CD4-positive, alpha-beta T cell treated with Interleukin-10 for 1 hour (primary cell): ENCODE data around the gene GRB14.
"Not testable (repeated sequence)": the region's sequence is repeated elsewhere in the genome, so short reads cannot be mapped to it uniquely, and the experiment has no call there.

Experiments
- DNase-seq: peaks from one replicate; pipeline ENCODE4 v3.0.0-alpha.2; 2020

GRB14 gene

GRCh38 chr2:164479460-164479859, 141.8 kb downstream of the GRB14 start:
- no peak for DNase-seq

DNA sequence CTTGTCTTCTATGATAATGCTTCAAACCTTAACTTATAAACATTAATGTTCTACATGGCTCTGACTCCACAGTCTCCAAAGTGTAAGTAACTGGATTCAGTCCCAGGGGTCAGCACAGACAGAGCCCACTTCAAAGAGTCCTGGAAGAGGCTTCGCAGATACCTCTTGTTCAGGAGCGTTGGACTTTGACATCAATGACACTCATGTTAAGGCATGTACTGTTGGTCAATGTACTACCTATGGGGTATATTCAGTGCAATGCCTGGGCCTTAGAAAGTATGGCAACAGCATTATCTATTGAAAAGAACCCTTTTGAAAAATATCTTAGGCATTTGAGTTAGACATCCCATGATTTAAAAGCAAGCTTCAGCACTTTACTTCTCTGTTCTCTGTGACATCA, 143.1 kb downstream of the GRB14 start:
- DNase-seq: no peak

DNA sequence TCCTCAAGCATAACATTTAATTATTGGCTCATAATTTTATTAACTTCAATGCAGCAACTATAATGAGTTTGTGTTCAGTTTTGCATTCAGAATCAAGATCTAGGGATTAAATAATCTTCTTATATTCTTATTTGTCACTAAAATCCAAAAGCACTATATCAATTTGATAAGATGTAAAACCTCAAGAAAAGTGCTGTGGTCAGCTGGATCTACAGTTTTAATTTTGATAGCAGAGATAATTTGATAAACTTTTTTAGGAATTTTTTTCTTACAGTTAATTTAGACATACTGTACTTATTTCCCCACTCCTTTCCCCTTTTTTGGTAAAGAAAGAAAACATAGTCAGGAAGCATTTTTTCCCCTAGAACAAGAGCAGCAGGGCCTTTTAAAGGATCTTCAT, 146.4 kb downstream of the GRB14 start:
- no peak for DNase-seq

DNA sequence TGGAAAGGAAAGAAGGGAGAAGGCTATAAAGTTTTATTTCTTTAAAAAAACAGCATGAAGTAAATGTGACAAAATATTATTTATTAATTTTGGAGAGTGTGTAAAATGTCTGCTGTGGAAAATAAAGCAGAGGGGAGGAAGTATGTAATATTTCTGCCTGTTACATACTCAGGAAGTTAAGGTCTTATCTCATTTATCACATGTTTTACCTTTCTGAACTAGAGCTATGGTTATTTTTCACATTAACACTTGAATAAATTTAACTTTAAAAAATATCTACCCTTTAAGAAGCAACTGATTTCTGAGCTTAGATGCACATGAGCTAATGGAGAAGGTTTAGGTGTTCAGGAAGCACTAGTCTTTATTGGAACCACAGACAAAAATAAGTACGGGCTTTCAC, 148.3 kb downstream of the GRB14 start:
- DNase-seq: no peak

DNA sequence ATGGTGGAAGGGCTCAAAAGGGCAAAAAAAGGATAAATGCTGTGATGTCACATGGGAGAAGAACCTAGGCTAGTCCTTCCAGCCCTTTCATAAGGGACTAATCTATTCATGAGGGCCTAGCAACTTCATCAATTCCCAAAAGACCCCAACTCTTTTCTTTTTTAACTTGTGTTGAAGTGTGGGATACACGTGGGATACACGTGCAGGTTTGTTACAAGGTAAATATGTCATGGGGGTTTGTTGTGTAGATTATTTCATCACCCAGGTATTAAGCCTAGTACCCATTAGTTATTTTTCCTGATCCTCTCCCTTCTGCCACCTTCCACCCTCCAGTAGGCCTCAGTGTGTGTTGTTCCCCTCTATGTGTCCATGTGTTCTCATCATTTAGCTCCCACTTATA, 156.2 kb downstream of the GRB14 start:
- DNase-seq: not testable (repeated sequence)

GRCh38 chr2:164464376-164464775, 156.9 kb downstream of the GRB14 start:
- DNase-seq: no peak

GRCh38 chr2:164458792-164459191, 162.5 kb downstream of the GRB14 start:
- no peak for DNase-seq

DNA sequence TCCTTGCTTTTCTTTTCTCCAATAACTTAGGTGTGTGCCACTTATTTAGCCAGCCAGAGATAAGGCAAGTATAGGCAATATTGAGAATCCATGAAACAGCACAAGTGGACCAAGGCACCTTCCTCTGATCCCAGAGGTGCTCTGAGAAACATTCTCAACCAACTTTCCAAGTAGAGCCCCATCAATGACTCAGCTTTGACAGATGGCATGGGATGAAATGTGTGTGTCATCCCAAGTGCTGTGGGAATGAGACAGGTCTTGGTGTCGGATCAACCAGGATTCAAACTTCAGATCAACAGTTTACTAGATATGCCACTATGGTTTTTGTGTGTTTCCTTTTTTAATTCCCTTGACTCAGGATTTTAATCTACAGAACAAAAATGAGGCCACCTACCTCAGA, 164.0 kb downstream of the GRB14 start:
- DNase-seq: no peak

- DNase-seq: no peak
Observed at GRCh38 chr2:164456619-164457018, 164.7 kb downstream of the GRB14 start.

DNA sequence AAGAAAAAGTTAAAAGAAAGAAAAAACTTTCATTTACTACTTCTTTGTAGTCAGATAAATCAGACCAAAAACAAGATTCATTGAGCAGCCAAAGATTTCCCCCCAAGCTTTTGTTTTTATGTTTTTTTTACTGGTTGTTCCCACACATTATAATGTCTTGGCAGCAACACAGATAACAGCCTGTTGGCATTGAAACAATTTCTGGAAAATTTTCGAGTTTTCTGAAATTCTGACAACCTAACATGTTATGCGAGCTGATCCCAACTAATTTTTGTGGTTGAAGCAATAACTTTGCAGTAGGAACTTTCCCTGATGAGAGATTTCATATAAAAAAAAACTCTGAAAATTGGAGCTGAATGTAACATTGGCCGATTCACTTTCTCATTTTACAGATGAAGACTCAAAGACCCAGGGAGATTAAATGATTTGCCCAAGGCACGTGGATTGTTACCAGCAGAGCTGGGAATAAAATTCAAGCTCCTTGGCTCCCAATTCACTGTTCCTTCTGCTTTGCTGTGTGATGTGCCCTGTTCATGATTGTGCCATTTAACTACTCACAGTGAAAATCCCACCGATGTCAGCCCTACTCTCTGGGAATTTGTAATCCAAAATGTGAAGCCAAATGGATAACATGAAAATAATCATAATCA, 167.5 kb downstream of the GRB14 start:
- DNase-seq: no peak

- DNase-seq: no peak
Observed at GRCh38 chr2:164450278-164450677, 171.0 kb downstream of the GRB14 start.

GRCh38 chr2:164449706-164450105, 171.6 kb downstream of the GRB14 start:
- DNase-seq: no peak

DNA sequence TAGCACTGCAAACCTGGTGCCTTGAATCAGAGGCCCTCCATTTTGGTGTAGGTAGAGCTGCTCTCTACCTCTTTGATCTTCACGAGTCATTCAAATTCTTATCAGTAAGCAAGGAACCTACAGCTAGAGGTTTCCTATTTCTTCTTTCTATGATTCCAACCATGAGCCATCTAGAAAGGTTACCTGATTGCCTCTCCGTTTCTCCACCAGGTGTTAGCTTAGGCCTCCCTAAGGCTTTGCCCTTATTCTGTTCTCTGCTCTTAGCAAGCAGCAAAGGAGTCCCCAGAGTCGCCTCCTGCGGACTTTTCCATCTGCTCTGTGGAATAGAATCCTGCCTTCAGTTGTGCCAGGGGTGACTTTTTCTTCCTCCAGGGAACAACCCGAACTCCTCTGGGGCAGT, 173.6 kb downstream of the GRB14 start:
- DNase-seq: no peak
